ENCODE results near the gene MYRIP. TPM values are rescaled to one million over a fixed set of nuclear protein-coding genes. Genes with fewer than 3 reads are reported as not detected.

MYRIP gene
- total RNA-seq, 2 donors from 2014 or later: 4.2 to 7.1 TPM

DNA sequence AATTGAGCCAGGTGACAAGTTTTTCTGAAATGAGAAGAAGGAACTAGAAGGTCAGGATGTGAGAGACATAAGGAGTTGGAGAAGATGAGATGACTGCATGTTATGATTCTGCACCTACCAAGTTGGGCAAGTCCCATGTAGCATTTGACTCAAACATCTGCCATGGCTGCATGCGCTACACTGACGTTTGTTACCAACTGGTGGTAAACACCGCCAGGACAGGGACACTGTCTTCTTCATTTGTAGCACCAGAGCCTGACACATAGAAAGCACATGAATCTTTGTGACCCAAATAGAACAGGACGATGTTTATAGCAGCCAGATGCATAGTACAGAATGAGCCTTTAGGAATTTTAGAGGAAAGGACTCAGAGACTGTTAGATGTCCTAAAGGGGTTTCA is 236.7 kb downstream of the MYRIP start:
- Histone ChIP-seq H3K36me3 (no peaks in the 10 kb centered on the region), H3K27me3 (no peaks in the 10 kb centered on the region), H3K9me3 (peaks cover 0 to 11% of the 10 kb centered on the region in 2 donors), H3K4me3 (no peak overlapping the region), H3K27ac (no peak overlapping the region), H3K4me1 (no peaks in the 10 kb centered on the region)
- TF ChIP-seq, protein P1, sequence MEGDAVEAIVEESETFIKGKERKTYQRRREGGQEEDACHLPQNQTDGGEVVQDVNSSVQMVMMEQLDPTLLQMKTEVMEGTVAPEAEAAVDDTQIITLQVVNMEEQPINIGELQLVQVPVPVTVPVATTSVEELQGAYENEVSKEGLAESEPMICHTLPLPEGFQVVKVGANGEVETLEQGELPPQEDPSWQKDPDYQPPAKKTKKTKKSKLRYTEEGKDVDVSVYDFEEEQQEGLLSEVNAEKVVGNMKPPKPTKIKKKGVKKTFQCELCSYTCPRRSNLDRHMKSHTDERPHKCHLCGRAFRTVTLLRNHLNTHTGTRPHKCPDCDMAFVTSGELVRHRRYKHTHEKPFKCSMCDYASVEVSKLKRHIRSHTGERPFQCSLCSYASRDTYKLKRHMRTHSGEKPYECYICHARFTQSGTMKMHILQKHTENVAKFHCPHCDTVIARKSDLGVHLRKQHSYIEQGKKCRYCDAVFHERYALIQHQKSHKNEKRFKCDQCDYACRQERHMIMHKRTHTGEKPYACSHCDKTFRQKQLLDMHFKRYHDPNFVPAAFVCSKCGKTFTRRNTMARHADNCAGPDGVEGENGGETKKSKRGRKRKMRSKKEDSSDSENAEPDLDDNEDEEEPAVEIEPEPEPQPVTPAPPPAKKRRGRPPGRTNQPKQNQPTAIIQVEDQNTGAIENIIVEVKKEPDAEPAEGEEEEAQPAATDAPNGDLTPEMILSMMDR (IDR thresholded peaks at IDR 0.05): no peak
- no peak for DNase-seq (ENCODE audit: low spot score)

DNA sequence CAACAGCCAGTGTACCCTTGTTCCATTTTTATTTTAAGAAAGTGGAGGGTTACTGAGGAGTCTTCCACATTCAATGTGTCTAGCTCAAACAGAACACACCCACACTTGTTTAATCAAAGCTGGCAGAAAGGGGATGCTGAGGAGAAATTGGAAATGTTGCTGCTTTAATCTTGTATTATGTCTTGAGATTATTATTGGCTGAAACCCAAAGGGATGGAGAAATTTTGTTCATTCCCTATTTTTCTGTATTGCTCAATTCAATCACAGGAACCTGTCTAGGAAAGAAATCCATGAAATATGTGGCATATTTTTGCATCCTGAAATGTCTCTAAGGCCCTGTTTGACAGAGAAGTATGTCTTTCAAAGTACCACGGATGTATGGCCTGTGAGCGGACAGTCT is 238.0 kb downstream of the MYRIP start:
- no peak for DNase-seq (ENCODE audit: low spot score)
- H3K4me1 ChIP-seq: no peaks in the 10 kb centered on the region
- H3K27ac ChIP-seq: no peak overlapping the region
- H3K4me3 ChIP-seq: no peak overlapping the region
- H3K27me3 ChIP-seq: no peaks in the 10 kb centered on the region
- TF ChIP-seq, protein P1 (IDR thresholded peaks at IDR 0.05): no peak
- peaks cover 0 to 11% of the 10 kb centered on the region in 2 donors for H3K9me3 ChIP-seq
- no peaks in the 10 kb centered on the region for H3K36me3 ChIP-seq

DNA sequence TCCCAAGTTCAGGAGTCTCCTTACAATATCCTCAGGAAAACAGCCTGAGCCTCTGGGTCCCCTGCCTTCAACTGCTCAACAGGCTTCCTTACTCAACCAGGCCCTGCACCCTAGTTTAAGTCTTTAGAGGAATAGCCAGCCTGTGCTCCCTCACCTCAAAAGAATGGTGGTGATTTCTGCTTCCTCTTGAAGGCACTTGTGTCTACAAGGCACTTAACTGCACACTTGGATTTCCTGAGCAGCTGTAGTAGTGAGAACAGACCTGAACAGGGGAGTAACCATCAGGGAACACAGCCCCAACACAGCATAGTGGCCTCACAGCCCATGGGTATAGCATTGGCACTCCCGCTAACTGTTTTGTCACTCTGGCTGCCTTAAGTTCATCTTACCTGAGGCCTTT is 244.3 kb downstream of the MYRIP start:
- H3K27me3 ChIP-seq: no peaks in the 10 kb centered on the region
- H3K4me1 ChIP-seq: no peaks in the 10 kb centered on the region
- H3K9me3 ChIP-seq: peaks cover 0 to 11% of the 10 kb centered on the region in 2 donors
- H3K36me3 ChIP-seq: no peaks in the 10 kb centered on the region
- H3K4me3 ChIP-seq: no peak overlapping the region
- no peak overlapping the region for H3K27ac ChIP-seq
- DNase-seq (ENCODE audit: low spot score): no peak
- TF ChIP-seq, protein P1 (IDR thresholded peaks at IDR 0.05): no peak

DNA sequence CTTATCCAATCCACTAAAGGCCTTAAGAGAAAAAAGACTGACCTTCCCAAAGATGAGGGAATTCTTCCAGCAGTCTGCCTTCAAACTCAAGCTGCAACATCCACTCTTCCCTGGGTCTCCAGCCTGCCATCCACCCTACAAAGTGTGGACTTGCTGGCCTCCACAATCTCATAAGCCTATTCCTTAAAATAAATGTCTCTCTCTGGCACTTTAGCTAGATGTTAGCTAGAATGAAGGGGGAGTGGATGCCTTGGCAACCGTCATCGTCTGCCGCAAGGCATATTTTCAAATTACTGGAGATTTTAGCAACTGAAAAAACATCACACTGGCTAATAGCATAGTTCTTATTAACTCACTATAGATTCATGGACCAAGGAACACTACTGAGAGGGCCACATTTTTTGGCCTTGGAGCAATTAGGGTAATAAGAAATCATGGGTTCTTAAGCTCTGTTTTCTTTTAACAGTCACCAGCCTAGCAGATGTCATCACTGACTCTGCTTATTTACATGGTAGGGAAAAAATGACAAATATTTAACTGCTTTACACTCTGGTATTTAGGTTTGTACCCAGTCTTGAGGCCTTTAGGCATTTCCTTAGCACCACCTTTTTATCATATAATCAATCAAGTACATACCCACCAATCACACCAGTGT is 245.3 kb downstream of the MYRIP start:
- no peaks in the 10 kb centered on the region for H3K36me3 ChIP-seq
- H3K9me3 ChIP-seq: peaks cover 0 to 11% of the 10 kb centered on the region in 2 donors
- H3K4me3 ChIP-seq: no peak overlapping the region
- DNase-seq (ENCODE audit: low spot score): no peak
- TF ChIP-seq, protein P1 (IDR thresholded peaks at IDR 0.05): no peak
- no peaks in the 10 kb centered on the region for H3K27me3 ChIP-seq
- H3K4me1 ChIP-seq: no peaks in the 10 kb centered on the region
- no peak overlapping the region for H3K27ac ChIP-seq

DNA sequence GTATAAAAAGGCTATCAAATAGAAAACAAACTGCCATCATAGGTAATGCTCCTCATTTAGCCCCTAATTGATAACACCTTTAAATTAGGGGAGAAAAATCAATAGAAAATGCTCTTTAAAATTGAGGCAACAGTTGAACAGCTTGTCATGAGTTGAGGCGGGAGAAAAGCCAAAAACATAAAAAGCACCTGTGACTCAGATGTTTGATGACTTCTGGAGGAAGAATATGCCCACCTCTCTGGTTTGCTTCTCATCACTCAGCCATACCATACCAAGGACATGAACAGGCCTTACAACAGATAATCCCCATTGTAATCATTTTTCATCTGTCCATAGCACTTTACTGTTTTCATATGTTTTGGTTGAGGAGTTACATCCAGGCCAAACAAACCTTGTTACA is 246.0 kb downstream of the MYRIP start:
- Histone ChIP-seq H3K27ac (no peak overlapping the region), H3K36me3 (no peaks in the 10 kb centered on the region), H3K4me1 (no peaks in the 10 kb centered on the region)

More for the DNA sequence above, 246.0 kb downstream of the MYRIP start:
- Histone ChIP-seq H3K27me3 (no peaks in the 10 kb centered on the region), H3K4me3 (no peak overlapping the region), H3K9me3 (peaks cover 0 to 4% of the 10 kb centered on the region in 2 donors)
- DNase-seq (ENCODE audit: low spot score): no peak
- TF ChIP-seq, protein P1 (IDR thresholded peaks at IDR 0.05): no peak

Measured in right atrium auricular region (tissue), 2 donors.